ENCODE data around the gene ARHGAP8.
A peak's percentile ranks its signal among the peaks of the same experiment; 100 is the strongest.

Gene ARHGAP8

DNA sequence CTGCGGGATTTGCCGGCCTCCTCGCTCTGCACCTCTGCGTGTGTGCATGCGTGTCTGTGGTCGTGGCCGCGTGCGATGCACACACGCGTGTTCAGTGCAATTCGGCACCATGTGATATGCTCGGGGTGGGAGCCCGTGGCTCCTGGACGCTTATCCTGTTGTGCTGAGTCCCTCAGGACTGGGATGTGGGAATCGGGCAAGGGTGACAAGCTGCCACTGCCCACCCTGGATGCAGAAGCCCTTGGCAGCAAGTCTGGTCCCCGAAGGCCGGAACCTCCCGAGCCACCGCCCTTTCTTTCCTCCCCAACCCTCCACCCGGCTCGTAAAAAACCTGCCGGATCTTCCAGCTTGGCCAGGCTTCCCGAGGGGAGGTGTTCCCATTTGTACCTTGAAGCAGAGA lies 129.2 kb downstream of the ARHGAP8 start:
- no CpG with 5 or more reads among the region's 24 CpGs for WGBS, 2 donors (ENCODE audit: extremely low coverage in 2 of 2, insufficient read length in 2 of 2, insufficient replicate concordance in 1 of 2)
- no peak overlapping the region for H2AFZ ChIP-seq (ENCODE audit: low read length)
- no peak overlapping the region for H3K9ac ChIP-seq (ENCODE audit: low read depth, low read length, poor library complexity)
- H3K79me1 ChIP-seq (ENCODE audit: low read depth, low read length) = peaks cover 9% of the 10 kb centered on the region
- no peak overlapping the region for H3K14ac ChIP-seq (ENCODE audit: low read length)
- H3K9me3 ChIP-seq (replicated peaks in 1 of 2; ENCODE audit: control insufficient read depth in 2 of 2, insufficient read depth in 1 of 2, low read depth in 1 of 2, low read length in 2 of 2) = peaks cover 18 to 23% of the 10 kb centered on the region in 2 donors
- H3K18ac ChIP-seq (ENCODE audit: low read length) = no peak overlapping the region
- no peaks in the 10 kb centered on the region for H3K4me1 ChIP-seq (ENCODE audit: control insufficient read depth in 2 of 2, insufficient read depth in 1 of 2, low read depth in 1 of 2, low read length in 2 of 2)
- H2AK5ac ChIP-seq (ENCODE audit: low read depth, low read length) = no peak overlapping the region
- H3K4ac ChIP-seq (ENCODE audit: low read length) = no peak overlapping the region
- no peak overlapping the region for H3K4me3 ChIP-seq (ENCODE audit: low read length in 2 of 2)
- H2BK15ac ChIP-seq (ENCODE audit: low read length) = no peak overlapping the region
- no peak overlapping the region for H2BK5ac ChIP-seq (ENCODE audit: low read length)
- H2BK12ac ChIP-seq (ENCODE audit: low read length) = no peak overlapping the region
- no peak overlapping the region for H3K27ac ChIP-seq (replicated peaks; ENCODE audit: low read length)
- no peak overlapping the region for H2BK120ac ChIP-seq (ENCODE audit: low read depth, low read length)
- H4K91ac ChIP-seq (ENCODE audit: low read depth, low read length, poor library complexity) = no peak overlapping the region
- H4K8ac ChIP-seq (ENCODE audit: low read depth, low read length) = no peak overlapping the region
- H3K23ac ChIP-seq (ENCODE audit: low read depth, low read length, poor library complexity) = no peak overlapping the region
- H3K4me2 ChIP-seq (ENCODE audit: insufficient read depth, low read length, poor library complexity, severe bottlenecking) = no peak overlapping the region
- H3K36me3 ChIP-seq (replicated peaks in 1 of 2; ENCODE audit: control insufficient read depth in 2 of 2, insufficient read depth in 2 of 2, low read length in 2 of 2) = peaks cover 48 to 97% of the 10 kb centered on the region in 2 donors
- no peak for DNase-seq (ENCODE audit: low spot score)
- H3K27me3 ChIP-seq (ENCODE audit: control insufficient read depth in 3 of 3, insufficient read depth in 3 of 3, low read depth in 1 of 3, low read length in 3 of 3) = no peaks in the 10 kb centered on the region

- Histone ChIP-seq H2AFZ (ENCODE audit: low read length) (no peak overlapping the region), H4K91ac (ENCODE audit: low read depth, low read length, poor library complexity) (no peak overlapping the region), H3K4me2 (ENCODE audit: insufficient read depth, low read length, poor library complexity, severe bottlenecking) (no peak overlapping the region), H2BK12ac (ENCODE audit: low read length) (no peak overlapping the region), H2BK15ac (ENCODE audit: low read length) (no peak overlapping the region), H3K9me3 (replicated peaks in 1 of 2; ENCODE audit: control insufficient read depth in 2 of 2, insufficient read depth in 1 of 2, low read depth in 1 of 2, low read length in 2 of 2) (peaks cover 13 to 16% of the 10 kb centered on the region in 2 donors), H3K9ac (ENCODE audit: low read depth, low read length, poor library complexity) (no peak overlapping the region), H3K27me3 (ENCODE audit: control insufficient read depth in 3 of 3, insufficient read depth in 3 of 3, low read depth in 1 of 3, low read length in 3 of 3) (no peaks in the 10 kb centered on the region), H3K18ac (ENCODE audit: low read length) (peak overlapping the region; percentile 25), H3K4me1 (ENCODE audit: control insufficient read depth in 2 of 2, insufficient read depth in 1 of 2, low read depth in 1 of 2, low read length in 2 of 2) (no peaks in the 10 kb centered on the region), H3K27ac (replicated peaks; ENCODE audit: low read length) (no peak overlapping the region), H3K36me3 (replicated peaks in 1 of 2; ENCODE audit: control insufficient read depth in 2 of 2, insufficient read depth in 2 of 2, low read length in 2 of 2) (peaks cover 45 to 95% of the 10 kb centered on the region in 2 donors), H3K4ac (ENCODE audit: low read length) (no peak overlapping the region), H4K8ac (ENCODE audit: low read depth, low read length) (no peak overlapping the region), H3K4me3 (ENCODE audit: low read length in 2 of 2) (no peak overlapping the region), H3K23ac (ENCODE audit: low read depth, low read length, poor library complexity) (no peak overlapping the region), H2BK120ac (ENCODE audit: low read depth, low read length) (no peak overlapping the region), H2AK5ac (ENCODE audit: low read depth, low read length) (no peak overlapping the region), H3K14ac (ENCODE audit: low read length) (no peak overlapping the region), H2BK5ac (ENCODE audit: low read length) (no peak overlapping the region), H3K79me1 (ENCODE audit: low read depth, low read length) (peaks cover 9% of the 10 kb centered on the region)
- WGBS, 2 donors (ENCODE audit: extremely low coverage in 2 of 2, insufficient read length in 2 of 2, insufficient replicate concordance in 1 of 2) = no CpG with 5 or more reads among the region's 26 CpGs
- no peak for DNase-seq (ENCODE audit: low spot score)
Measured at GRCh38 chr22:44882226-44882905, 130.0 kb downstream of the ARHGAP8 start.

DNA sequence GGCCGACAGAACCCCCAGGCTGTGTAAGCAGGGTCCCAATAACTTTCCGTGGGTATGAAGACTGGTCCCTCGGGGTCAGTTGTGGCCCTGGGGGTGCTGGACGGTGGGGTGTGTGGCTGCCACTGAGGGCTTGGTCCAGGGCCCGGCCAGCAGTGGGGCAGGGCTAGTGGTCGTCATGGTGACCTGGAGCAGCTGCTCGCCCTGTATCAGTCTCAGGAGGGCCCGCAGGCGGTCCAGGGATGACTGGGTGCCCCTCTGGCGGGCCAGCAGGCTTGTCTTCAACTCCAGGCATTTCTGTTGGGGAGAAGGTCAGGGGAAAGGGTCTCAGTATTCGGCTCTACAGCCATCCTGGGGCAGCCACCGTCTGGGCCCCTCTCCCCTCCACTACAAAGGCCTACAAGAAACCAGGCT lies 130.6 kb downstream of the ARHGAP8 start:
- H3K14ac ChIP-seq (ENCODE audit: low read length) = no peak overlapping the region
- no peak overlapping the region for H2AK5ac ChIP-seq (ENCODE audit: low read depth, low read length)
- DNase-seq (ENCODE audit: low spot score) = no peak
- H2BK12ac ChIP-seq (ENCODE audit: low read length) = no peak overlapping the region
- H4K8ac ChIP-seq (ENCODE audit: low read depth, low read length) = no peak overlapping the region
- H3K9ac ChIP-seq (ENCODE audit: low read depth, low read length, poor library complexity) = no peak overlapping the region
- H4K91ac ChIP-seq (ENCODE audit: low read depth, low read length, poor library complexity) = no peak overlapping the region
- peaks cover 11% of the 10 kb centered on the region for H3K79me1 ChIP-seq (ENCODE audit: low read depth, low read length)
- H3K27ac ChIP-seq (replicated peaks; ENCODE audit: low read length) = no peak overlapping the region
- H3K4me2 ChIP-seq (ENCODE audit: insufficient read depth, low read length, poor library complexity, severe bottlenecking) = no peak overlapping the region
- no peak overlapping the region for H2BK15ac ChIP-seq (ENCODE audit: low read length)
- no peak overlapping the region for H2BK120ac ChIP-seq (ENCODE audit: low read depth, low read length)
- H3K27me3 ChIP-seq (ENCODE audit: control insufficient read depth in 3 of 3, insufficient read depth in 3 of 3, low read depth in 1 of 3, low read length in 3 of 3) = no peaks in the 10 kb centered on the region
- peaks cover 10 to 12% of the 10 kb centered on the region in 2 donors for H3K9me3 ChIP-seq (replicated peaks in 1 of 2; ENCODE audit: control insufficient read depth in 2 of 2, insufficient read depth in 1 of 2, low read depth in 1 of 2, low read length in 2 of 2)
- H2BK5ac ChIP-seq (ENCODE audit: low read length) = no peak overlapping the region
- no CpG with 5 or more reads among the region's 12 CpGs for WGBS, 2 donors (ENCODE audit: extremely low coverage in 2 of 2, insufficient read length in 2 of 2, insufficient replicate concordance in 1 of 2)
- H3K4me3 ChIP-seq (ENCODE audit: low read length in 2 of 2) = no peak overlapping the region
- no peak overlapping the region for H3K18ac ChIP-seq (ENCODE audit: low read length)
- peaks cover 47 to 96% of the 10 kb centered on the region in 2 donors for H3K36me3 ChIP-seq (replicated peaks in 1 of 2; ENCODE audit: control insufficient read depth in 2 of 2, insufficient read depth in 2 of 2, low read length in 2 of 2)
- no peak overlapping the region for H3K4ac ChIP-seq (ENCODE audit: low read length)
- H3K23ac ChIP-seq (ENCODE audit: low read depth, low read length, poor library complexity) = no peak overlapping the region
- no peak overlapping the region for H2AFZ ChIP-seq (ENCODE audit: low read length)
- no peaks in the 10 kb centered on the region for H3K4me1 ChIP-seq (ENCODE audit: control insufficient read depth in 2 of 2, insufficient read depth in 1 of 2, low read depth in 1 of 2, low read length in 2 of 2)

GRCh38 chr22:44884562-44884961 lies 132.2 kb downstream of the ARHGAP8 start:
- H2AFZ ChIP-seq (ENCODE audit: low read length) = no peak overlapping the region
- no peak overlapping the region for H3K4me3 ChIP-seq (ENCODE audit: low read length in 2 of 2)
- H3K23ac ChIP-seq (ENCODE audit: low read depth, low read length, poor library complexity) = no peak overlapping the region
- no peak overlapping the region for H3K4me2 ChIP-seq (ENCODE audit: insufficient read depth, low read length, poor library complexity, severe bottlenecking)
- no peak overlapping the region for H3K4ac ChIP-seq (ENCODE audit: low read length)
- DNase-seq (ENCODE audit: low spot score) = no peak
- no peak overlapping the region for H4K8ac ChIP-seq (ENCODE audit: low read depth, low read length)
- peaks cover 0 to 7% of the 10 kb centered on the region in 2 donors for H3K9me3 ChIP-seq (replicated peaks in 1 of 2; ENCODE audit: control insufficient read depth in 2 of 2, insufficient read depth in 1 of 2, low read depth in 1 of 2, low read length in 2 of 2)
- no peak overlapping the region for H3K14ac ChIP-seq (ENCODE audit: low read length)
- no peak overlapping the region for H2BK5ac ChIP-seq (ENCODE audit: low read length)
- peaks cover 42 to 94% of the 10 kb centered on the region in 2 donors for H3K36me3 ChIP-seq (replicated peaks in 1 of 2; ENCODE audit: control insufficient read depth in 2 of 2, insufficient read depth in 2 of 2, low read length in 2 of 2)
- H3K79me1 ChIP-seq (ENCODE audit: low read depth, low read length) = peaks cover 13% of the 10 kb centered on the region
- no peak overlapping the region for H2BK15ac ChIP-seq (ENCODE audit: low read length)
- WGBS, 2 donors (ENCODE audit: extremely low coverage in 2 of 2, insufficient read length in 2 of 2, insufficient replicate concordance in 1 of 2) = 90% methylated on average over 1 of the region's 1 CpG; no CpG with 5 or more reads in 1 of the 2 donors
- H3K27ac ChIP-seq (replicated peaks; ENCODE audit: low read length) = no peak overlapping the region
- H2BK12ac ChIP-seq (ENCODE audit: low read length) = no peak overlapping the region
- H3K27me3 ChIP-seq (ENCODE audit: control insufficient read depth in 3 of 3, insufficient read depth in 3 of 3, low read depth in 1 of 3, low read length in 3 of 3) = no peaks in the 10 kb centered on the region
- no peak overlapping the region for H2AK5ac ChIP-seq (ENCODE audit: low read depth, low read length)
- no peaks in the 10 kb centered on the region for H3K4me1 ChIP-seq (ENCODE audit: control insufficient read depth in 2 of 2, insufficient read depth in 1 of 2, low read depth in 1 of 2, low read length in 2 of 2)
- no peak overlapping the region for H4K91ac ChIP-seq (ENCODE audit: low read depth, low read length, poor library complexity)
- H3K18ac ChIP-seq (ENCODE audit: low read length) = no peak overlapping the region
- no peak overlapping the region for H3K9ac ChIP-seq (ENCODE audit: low read depth, low read length, poor library complexity)
- H2BK120ac ChIP-seq (ENCODE audit: low read depth, low read length) = no peak overlapping the region

Data from neuronal stem cell (in vitro differentiated cells).